Parathyroid adenoma (tissue), 2 donors: ENCODE data around the gene C1orf35.

Experiments used
- H2AFZ ChIP-seq: fragments of 300-600 bp; sonication (generic); one replicate; pipeline ENCODE4 v1.7.0; 2017; ENCODE audit warnings: antibody characterized with exemption, mild to moderate bottlenecking
- H3K27ac ChIP-seq: fragments of 300-600 bp; sonication (generic); one replicate; pipeline ENCODE4 v1.7.0; 2017
- H3K27me3 ChIP-seq: fragments of 300-600 bp; sonication (generic); one replicate; pipeline ENCODE4 v1.7.0; 2017; ENCODE audit warnings: low read length; ENCODE audit not compliant: control insufficient read depth, insufficient read depth
- H3K36me3 ChIP-seq: fragments of 300-600 bp; sonication (generic); one replicate; pipeline ENCODE4 v1.7.0; 2017; ENCODE audit warnings: low read length; ENCODE audit not compliant: control insufficient read depth, insufficient read depth
- H3K4me1 ChIP-seq: fragments of 300-600 bp; sonication (generic); one replicate; pipeline ENCODE4 v1.7.0; 2017; ENCODE audit warnings: control low read depth
- H3K4me2 ChIP-seq: fragments of 300-600 bp; sonication (generic); one replicate; pipeline ENCODE4 v1.7.0; 2017; ENCODE audit warnings: low read length
- H3K4me3 ChIP-seq: fragments of 300-600 bp; sonication (generic); one replicate; pipeline ENCODE4 v1.7.0; 2017; ENCODE audit warnings: low read depth, low read length
- H3K79me2 ChIP-seq: fragments of 300-600 bp; sonication (generic); one replicate; pipeline ENCODE4 v1.7.0; 2017; ENCODE audit warnings: control low read depth
- H3K9ac ChIP-seq: fragments of 300-600 bp; sonication (generic); one replicate; pipeline ENCODE4 v1.7.0; 2017; ENCODE audit warnings: mild to moderate bottlenecking
- H3K9me3 ChIP-seq: fragments of 300-600 bp; sonication (generic); one replicate; pipeline ENCODE4 v1.7.0; 2017; ENCODE audit warnings: low read length; ENCODE audit not compliant: control insufficient read depth
- TF ChIP-seq, protein P1 (sequence below): fragments of 300-600 bp; sonication (generic); IDR thresholded peaks from one replicate; pipeline ENCODE4 v1.7.0; 2017; ENCODE audit warnings: antibody characterized with exemption, mild to moderate bottlenecking
- donor health status: primary hyperparathyroidism.

The C1orf35 gene

DNA sequence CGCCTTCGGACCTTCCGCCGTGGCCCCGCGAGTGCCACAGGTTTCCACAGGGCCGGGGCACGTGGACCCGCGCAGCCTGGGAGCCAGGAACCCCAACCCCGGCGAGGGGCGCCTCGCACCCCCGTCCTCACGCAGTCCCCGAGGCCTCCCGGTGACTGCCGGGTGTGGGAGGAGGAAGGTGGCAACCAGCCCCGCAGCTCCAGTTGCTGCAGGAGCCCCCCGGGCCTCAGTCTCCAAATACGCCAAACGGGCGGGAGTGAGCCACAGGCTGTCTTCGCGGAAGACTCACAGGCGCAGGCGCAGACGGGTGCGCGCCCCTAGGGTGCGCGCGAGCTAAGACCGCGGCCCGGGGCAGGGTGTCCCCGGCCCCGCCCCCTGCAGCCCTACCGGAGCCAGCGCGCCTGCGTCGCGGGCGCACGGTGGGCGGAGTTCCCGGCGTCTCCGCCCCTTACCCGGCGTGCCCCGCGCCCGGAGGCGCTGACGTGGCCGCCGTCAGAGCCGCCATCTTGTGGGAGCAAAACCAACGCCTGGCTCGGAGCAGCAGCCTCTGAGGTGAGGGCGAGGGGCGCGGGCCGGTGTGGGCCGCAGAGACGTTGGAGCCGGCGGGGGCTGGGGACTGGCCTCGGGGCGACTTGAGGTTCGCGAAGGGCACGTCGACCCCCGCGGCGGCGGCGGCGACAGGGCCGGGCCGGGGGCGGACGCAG, 20.8 kb downstream of the C1orf35 start, which contains the start of gene ARF1:
ARF1 (plus strand) TSS at position 495 of the 704 bp plus-strand sequence. CDS start 14,407 bp downstream, outside the sequence.
- Histone ChIP-seq H3K4me1 (peaks cover 18% of the 10 kb centered on the region), H3K9ac (peak within 1 kb of the TSS; percentile 68), H3K27me3 (no peaks in the 10 kb centered on the region), H3K4me3 (peak within 1 kb of the TSS; percentile 95), H3K4me2 (peak within 1 kb of the TSS; percentile 95), H3K27ac (peak within 1 kb of the TSS; percentile 91), H2AFZ (peak within 1 kb of the TSS; percentile 84), H3K36me3 (no peaks in the 10 kb centered on the region), H3K9me3 (no peaks in the 10 kb centered on the region), H3K79me2 (peaks cover 34% of the 10 kb centered on the region)
- TF ChIP-seq, protein P1, sequence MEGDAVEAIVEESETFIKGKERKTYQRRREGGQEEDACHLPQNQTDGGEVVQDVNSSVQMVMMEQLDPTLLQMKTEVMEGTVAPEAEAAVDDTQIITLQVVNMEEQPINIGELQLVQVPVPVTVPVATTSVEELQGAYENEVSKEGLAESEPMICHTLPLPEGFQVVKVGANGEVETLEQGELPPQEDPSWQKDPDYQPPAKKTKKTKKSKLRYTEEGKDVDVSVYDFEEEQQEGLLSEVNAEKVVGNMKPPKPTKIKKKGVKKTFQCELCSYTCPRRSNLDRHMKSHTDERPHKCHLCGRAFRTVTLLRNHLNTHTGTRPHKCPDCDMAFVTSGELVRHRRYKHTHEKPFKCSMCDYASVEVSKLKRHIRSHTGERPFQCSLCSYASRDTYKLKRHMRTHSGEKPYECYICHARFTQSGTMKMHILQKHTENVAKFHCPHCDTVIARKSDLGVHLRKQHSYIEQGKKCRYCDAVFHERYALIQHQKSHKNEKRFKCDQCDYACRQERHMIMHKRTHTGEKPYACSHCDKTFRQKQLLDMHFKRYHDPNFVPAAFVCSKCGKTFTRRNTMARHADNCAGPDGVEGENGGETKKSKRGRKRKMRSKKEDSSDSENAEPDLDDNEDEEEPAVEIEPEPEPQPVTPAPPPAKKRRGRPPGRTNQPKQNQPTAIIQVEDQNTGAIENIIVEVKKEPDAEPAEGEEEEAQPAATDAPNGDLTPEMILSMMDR = no peak

DNA sequence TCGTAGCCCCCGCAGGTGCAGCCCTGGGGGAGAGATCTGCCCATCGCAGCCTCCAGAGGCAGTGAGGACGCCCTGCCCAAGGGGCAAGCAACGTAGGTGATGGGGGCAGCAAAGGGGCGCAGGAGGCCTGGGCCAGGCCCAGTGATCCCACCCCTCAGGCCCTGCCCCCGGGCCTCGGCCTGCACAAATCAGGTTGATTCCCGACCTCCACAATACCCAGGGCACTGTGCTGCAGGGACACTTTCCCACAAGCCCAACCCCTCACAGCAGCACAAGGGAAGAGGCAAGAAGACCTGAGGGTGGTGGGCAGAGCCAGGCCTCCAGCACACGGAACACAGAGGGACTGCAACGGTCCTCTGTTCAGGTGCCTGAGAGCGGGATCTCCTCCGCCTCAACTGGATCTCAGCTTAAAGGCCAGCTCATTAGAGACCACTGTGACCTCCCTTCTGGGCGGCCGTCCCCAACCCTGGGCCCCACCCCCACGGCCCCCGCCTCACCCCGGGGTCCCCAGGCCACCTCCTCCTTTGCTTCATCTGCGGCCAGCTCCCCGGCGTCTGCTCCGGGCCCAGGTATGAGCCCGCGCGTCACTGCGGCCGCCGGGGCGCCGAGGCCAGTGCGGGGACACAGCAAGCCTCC, 21.4 kb downstream of the C1orf35 start:
- Histone ChIP-seq H3K4me2 (peak overlapping the region; percentile 95), H3K4me3 (peak overlapping the region; percentile 95), H2AFZ (peak overlapping the region; percentile 84), H3K36me3 (no peaks in the 10 kb centered on the region), H3K27me3 (no peaks in the 10 kb centered on the region), H3K9ac (no peak overlapping the region), H3K9me3 (no peaks in the 10 kb centered on the region), H3K27ac (peak overlapping the region; percentile 24), H3K79me2 (peaks cover 29% of the 10 kb centered on the region), H3K4me1 (peaks cover 18% of the 10 kb centered on the region)
- TF ChIP-seq, protein P1 = no peak

DNA sequence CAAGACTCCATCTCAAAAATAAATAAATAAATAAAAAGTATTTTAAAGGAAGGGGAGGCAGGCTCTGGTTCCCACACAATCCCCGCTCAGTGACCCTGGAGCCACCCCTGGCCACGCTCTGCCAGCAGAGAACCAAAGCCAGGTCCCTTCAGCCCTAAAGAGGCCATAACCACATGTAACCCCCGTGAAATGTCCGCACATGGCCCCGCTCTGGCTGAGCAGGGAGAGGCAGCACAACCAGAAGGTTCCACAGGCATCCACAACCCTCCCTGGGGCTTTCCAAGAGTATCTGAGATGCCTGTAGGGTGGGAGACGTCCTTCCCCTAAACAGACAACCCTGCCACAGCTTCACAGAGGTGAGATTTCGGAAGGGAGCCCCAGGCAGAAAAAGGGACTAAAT, 22.0 kb downstream of the C1orf35 start:
- no peak overlapping the region for H3K27ac ChIP-seq
- H3K9ac ChIP-seq = no peak overlapping the region
- H3K36me3 ChIP-seq = no peaks in the 10 kb centered on the region
- H3K9me3 ChIP-seq = no peaks in the 10 kb centered on the region
- H3K4me3 ChIP-seq = peak overlapping the region; percentile 95
- no peaks in the 10 kb centered on the region for H3K27me3 ChIP-seq
- H3K79me2 ChIP-seq = peaks cover 25% of the 10 kb centered on the region
- H2AFZ ChIP-seq = no peak overlapping the region
- TF ChIP-seq, protein P1 = no peak
- peak overlapping the region; percentile 95 for H3K4me2 ChIP-seq
- H3K4me1 ChIP-seq = peaks cover 16% of the 10 kb centered on the region

DNA sequence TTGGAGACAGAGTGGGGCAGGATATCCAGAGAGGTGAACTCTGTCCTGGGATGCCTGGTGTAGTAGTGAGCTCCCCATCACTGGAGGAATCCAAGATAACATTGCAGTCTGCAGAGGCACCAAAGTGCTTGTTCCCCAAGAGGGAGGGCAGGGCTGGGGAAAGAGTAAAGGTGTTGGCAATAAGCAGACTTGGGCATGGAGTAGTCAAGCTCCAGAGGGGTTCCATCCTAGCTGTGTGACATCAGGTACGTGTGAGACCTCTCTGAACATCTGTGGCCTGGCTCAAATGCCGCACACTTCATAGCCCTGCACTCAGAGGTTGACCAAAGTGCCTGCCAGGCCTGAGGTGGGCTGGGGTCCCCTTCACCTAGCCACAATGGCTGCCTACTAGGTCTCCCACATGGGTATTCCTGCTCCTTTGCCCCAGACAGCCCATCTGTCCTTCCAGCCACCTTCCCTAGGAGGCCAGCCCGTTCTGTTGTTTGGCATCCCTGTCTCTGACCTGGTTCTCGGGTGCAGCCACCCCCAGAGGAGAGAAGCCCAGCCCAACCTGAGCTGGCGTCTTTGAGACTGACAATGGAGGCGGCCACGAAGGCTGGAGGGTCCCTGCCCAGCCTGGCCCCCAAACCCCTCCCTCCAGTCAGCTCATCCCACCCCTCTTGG, 23.4 kb downstream of the C1orf35 start:
- Histone ChIP-seq H3K27ac (no peak overlapping the region), H3K79me2 (peaks cover 11% of the 10 kb centered on the region), H3K9me3 (no peaks in the 10 kb centered on the region), H2AFZ (no peak overlapping the region), H3K27me3 (no peaks in the 10 kb centered on the region), H3K4me3 (no peak overlapping the region), H3K4me2 (no peak overlapping the region), H3K4me1 (peaks cover 3% of the 10 kb centered on the region), H3K36me3 (no peaks in the 10 kb centered on the region), H3K9ac (no peak overlapping the region)
- TF ChIP-seq, protein P1 = no peak
